22Rv1 (cell line): ENCODE results near the gene LHFPL2.

Experiments used
- CTCF ChIP-seq: fragments of 450-650 bp; IDR thresholded peaks from 2 replicates; pipeline ENCODE4 v1.5.1; 2017; ENCODE audit warnings: mild to moderate bottlenecking
- ZFX ChIP-seq: fragments of 450-650 bp; IDR thresholded peaks from 2 replicates; pipeline ENCODE4 v1.6.1; 2017; ENCODE audit warnings: antibody characterized with exemption, borderline replicate concordance

GRCh38 chr5:78482948-78483347, 165.6 kb downstream of the LHFPL2 start:
- TF ChIP-seq CTCF (no peak), ZFX (no peak)
